C1 segment of cervical spinal cord (tissue), 14 donors: Measurements from ENCODE around the gene LMBR1.
"Not testable (repeated sequence)": the region's sequence is repeated elsewhere in the genome, so short reads cannot be mapped to it uniquely, and the experiment has no call there.

Experiments
- DNase-seq, 14 donors: peaks; one replicate each; lab custom pipeline; 2025; lab: John Stamatoyannopoulos, UW

Gene LMBR1

DNA sequence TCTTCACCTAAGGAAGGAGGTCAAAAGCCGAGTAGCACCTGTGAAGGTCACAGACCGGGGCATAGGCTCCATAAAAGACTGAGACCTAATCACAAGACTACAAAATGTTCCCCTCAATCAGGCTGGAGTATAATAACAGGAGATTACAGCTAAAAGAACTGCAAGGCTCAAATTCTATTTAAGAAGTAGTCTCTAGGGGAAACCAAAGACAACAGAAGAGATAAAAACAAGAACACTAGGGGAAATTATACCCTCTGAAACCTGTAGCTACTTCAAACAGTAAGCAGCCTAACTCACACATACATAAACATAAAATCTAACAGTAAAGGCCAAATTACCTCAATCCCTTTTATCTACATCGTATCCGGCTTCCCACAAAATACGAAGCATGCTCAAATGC lies 38.3 kb downstream of the LMBR1 start:
- no peak for DNase-seq

DNA sequence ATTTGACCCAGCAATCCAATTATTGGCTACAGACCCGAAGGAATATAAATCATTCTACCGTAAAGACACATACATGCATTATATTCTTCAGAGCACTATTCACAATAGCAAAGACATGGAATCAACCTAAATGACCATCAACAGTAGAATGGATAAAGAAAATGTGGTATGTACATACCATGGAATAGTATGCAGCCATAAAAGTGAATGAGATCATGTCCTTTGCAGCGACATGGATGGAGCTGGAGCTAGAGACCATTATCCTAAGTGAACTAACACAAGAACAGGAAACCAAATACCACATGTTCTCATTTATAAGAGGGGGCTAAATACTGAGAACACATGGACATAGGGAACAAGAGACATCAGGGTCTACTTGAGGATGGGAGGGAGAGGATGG lies 44.0 kb downstream of the LMBR1 start:
- DNase-seq = no peak

DNA sequence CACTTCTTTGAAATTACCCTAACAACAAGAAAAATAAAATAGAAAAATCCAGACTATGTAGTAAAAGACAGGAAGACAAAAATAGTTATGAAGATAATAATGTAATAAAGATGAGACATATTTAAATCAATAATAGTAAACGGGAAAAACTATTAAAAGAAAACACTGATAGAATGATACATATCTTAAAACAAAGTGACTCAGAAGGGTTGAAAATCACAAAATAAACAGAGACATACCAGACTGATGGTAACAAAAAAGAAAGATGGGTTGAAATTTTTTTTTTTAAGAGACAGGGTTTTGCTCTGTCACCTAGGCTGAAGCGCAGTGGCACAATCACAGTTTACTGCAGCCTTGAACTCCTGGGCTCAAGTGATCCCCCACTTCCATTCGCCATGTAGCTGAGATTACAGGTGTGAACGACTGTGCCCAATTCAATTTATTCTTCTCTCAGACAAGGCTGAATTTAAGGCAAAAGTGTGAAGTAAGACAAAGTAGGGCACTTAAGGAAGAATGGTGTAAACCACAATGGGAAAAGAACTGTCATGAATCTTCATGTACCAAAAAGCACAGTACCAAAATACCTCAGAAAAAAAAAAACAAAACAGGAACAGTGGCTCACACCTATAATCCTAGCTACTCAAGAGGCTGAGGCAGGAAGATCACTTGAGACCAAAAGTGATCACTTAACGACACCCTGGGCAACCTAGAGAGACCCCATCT lies 47.4 kb downstream of the LMBR1 start:
- DNase-seq = no peak

DNA sequence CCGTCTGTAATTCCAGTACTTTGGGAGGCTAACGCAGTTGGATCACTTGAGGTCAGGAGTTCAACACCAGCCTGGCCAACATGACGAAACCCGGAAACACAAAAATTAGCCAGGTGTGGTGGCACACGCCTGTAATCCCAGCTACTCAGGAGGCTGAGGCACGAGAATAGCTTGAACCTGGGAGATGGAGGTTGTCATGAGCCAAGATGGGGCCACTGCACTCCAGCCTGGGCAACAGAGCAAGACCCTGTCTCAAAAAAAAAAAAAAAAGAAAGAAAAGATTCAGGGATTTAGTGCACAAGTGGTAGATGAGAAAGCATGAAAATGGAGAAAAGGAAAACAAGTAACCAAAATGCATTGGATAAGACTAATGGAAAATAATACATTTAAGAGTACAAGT lies 49.4 kb downstream of the LMBR1 start:
- DNase-seq = not testable (repeated sequence)

DNA sequence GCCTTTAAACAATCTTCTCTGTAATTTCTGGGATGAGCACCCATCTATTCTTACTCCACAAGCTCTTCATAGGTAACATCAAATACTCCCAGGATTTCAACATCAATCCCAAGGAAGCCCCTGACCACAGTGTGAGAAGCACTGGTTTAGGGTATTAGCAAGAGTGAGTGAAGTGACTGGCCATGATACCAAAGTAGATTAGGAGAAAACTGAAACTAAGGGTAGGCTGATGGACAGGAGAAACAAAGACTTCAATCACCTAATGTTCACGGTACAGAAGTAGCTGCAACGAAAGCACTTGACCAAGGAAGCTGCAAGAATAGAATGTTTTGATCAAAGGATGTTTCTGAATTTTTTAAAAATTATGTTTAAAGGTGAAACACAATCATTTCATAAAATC lies 49.8 kb downstream of the LMBR1 start:
- no peak for DNase-seq

DNA sequence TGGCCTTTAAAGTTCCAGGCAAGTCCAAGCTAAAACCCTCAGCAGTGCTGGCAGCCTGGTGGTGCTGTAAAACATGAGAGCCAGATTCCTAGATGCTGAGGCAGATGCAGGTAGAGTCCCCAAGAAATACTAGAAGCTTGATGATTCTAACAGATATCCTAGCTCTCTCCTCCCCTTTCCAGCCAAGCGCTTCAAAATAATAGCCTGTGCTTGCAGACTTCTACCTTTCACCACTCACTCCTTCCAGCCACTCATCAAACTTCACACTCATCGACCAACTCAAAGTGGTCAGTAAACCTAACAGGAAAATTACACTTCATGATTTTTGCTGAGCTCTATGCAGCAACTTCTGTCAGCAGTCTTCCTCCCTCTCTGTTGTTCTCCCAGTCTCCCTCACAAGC lies 50.2 kb downstream of the LMBR1 start:
- no peak for DNase-seq

DNA sequence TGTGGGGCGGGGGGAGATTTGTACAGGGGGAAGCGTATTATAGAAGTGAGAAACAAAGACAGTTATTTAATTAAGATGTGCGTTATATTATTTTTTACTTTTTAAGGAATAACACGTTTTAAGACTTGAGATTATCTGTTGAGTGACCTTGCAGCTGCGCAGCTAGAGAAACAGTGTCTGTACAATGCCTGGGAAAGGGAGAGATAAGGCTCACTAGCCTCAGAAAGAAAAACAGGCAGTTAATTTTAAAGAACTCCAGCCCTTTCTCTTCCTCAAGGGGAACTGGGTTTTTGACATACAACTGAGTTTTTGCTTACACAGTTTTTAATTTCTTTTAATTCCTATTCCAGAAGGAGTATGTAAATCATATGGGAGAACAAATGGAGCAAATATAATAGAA lies 50.7 kb downstream of the LMBR1 start:
- no peak for DNase-seq

DNA sequence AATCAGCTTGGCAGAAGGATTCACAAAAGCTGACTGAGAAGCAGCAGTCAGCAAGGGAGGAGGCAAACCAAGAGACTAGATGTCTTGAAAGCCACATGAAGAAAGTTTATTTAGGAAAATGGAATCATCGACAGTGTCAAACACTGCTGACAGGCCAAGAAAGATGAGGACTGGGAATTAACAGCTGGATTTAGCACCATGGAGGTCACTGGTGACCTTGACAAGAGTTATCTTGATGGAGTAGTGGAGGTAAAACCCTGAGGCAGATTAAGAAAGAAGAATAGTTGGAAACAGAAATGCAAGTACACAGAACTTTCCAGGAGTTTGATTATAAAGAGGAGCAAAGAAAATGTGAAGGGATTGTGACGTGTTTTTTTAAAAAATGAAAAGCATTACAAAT lies 51.5 kb downstream of the LMBR1 start:
- DNase-seq = no peak

DNA sequence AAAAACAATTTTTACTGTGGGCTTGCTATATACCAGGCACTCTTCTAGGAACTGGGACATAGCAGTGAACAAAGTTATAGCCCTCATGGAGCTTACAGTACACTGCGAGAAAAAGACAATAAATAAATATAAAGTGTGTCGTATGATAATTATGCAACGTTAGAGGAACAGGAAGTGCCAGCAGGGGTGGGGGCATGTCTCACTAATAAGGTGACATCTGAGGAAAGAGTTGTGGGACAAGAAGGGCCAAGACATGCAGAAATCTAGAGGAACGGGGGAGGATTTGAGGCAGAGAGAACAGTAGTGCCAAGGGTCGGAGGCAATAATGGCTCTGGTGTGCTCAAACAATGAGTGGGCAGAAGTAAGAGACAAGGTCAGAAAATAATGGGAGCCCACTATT lies 52.8 kb downstream of the LMBR1 start:
- DNase-seq = no peak

DNA sequence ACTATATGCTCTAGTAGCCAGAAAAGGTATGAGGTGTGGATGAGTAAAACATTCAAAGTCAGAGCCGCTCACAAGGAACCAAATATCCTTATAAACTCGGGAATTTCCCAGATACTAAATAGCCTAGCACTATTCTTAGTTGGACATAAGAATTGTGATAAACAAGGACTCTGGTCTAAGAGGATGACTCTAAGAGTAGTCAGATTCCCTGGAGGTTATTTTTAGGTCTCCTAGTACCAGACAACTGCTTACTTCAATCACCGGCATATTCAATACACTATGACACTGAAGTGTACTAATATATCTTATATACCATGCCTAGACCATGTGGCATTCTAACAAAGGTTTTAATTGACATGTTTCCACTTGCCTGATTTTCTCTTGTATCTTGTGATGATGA lies 56.5 kb downstream of the LMBR1 start:
- DNase-seq = no peak

DNA sequence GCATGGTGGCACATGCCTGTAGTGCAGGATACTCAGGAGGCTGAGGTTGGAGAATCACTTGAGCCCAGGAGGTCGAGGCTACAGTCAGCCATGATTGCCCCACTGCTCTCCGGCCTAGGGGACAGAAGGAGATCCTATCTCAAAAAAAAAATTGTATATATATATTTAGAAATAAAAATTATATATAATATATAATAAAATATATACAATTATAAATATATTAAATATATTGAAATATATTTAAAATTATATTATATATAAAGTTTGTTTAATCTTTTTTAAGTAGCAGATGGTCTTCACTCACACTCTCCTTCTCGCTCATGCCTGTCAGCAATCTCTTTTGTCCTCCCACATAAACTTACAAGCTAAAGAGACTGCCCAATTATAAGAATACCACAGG lies 58.5 kb downstream of the LMBR1 start:
- DNase-seq = no peak

DNA sequence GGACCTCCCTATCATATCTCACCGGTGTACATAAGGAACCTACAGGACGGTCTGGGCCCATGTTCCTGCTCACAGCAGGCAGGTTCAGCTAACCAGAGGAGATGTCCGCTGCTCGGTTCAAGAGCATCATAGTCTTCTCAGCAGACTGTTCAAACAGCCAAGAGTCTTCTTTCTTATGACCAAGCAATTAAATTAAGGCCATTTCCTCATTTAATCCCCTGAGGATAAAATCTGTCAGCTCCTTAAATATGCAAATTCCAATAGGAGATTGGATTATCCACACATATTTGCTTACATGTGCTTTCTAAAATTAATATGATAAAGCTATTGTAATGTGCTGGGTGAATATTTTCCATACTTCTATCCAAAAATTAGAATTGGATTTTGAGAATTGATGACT lies 59.7 kb downstream of the LMBR1 start:
- DNase-seq = no peak

DNA sequence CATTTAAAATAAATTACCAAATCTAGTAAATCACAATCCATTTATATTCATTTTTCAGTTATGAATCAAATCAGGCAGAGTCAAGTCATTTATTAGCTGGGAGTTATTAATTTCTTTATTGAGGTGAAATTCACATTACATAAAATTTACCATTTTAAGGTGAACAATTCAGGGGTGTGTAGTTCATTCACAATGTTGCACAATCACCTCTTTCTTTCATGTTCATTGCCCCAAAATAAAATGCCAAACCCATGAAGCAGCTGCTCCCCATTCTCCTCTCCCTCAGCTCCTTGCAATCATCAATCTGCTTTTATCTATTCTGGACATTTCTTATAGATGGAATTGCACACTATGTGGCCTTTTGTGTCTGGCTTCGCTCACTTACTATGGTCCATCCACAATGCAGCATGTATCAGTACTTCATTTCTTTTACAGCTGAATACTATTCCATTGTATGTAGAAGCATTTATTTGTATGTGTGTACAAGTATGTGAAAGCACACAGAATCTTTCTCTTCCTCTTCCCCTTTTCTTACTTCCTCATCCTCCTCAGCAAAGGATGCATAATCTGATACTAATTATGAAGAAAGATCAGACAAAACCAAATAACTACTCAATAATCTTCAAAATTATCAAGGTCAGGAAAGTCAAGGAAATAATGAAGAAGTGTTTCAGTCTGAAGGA lies 60.6 kb downstream of the LMBR1 start:
- DNase-seq = no peak

DNA sequence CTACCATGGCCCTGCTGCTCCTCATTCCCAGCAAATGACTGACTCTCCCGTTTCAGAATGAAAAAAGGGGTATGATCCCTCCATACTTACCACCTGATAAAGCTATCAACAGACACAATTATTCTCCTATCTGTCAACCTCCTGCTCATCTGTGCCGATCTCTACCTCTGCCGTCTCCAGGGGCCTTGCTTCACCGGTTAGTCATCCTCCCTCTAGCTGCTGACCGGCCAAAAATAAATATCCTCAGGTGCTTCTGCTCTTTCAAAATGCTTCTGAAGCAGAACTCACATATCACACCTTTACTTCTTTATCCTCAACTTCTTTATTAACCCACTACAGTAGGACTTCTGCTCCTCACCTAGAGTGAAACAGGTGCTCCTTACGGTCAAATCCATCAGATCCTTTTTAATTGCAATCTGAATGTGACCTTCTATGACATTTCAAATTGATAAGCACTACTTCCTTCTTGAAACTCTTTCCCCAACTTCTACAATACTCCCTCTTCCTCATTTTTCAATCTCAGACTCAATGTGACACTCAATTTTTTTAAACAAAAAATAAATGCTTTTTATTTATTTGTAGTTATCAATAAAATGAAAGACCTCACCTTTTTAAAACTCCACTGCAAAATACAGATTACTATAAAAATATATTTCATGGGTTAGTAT lies 63.2 kb downstream of the LMBR1 start:
- no peak for DNase-seq

DNA sequence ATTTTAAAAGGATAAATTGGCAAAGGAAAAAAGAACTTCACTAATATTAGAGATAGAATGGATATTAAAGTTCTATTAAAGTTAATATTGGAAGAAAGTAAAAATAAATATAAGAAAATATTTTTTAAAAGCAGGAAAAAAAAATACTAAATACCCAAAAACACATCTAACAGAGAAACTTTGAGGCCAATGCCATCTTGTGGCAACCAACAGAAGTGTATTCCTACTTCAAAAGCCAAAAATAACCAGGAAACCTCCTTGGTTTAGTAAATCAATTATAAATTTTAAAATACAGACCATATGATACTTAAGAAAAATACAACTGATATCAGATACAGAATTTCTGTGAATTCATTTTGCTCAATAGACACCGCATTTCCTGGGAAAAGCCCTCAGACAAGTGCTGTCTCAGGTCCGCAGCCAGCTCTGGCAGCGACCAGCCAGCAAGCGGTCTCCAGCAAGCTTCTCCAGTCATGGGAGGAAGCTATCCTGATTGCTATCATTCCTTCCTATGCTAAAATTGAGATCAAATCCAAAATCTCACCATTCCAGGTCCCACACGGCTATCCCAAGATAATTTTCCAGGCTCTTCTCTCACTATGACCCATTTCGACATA lies 65.3 kb downstream of the LMBR1 start:
- DNase-seq = no peak

DNA sequence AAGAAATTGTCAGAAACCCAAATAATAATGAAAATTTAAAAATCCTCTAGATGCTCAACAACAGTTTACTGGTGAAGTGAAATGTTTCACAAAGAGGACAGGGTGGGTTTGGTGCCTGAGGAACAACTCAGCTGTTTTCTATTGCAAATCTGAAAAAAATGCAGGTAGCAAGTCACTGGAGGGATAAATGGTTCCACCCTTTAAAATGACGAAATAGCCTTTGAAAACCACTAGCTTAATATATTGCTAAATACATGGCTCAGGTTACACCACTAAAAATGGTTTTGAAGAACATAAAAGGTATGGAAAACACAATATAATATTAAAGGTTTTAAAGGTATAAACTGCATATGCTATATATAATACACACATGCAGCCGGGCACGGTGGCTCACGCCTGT lies 69.5 kb downstream of the LMBR1 start:
- no peak for DNase-seq

DNA sequence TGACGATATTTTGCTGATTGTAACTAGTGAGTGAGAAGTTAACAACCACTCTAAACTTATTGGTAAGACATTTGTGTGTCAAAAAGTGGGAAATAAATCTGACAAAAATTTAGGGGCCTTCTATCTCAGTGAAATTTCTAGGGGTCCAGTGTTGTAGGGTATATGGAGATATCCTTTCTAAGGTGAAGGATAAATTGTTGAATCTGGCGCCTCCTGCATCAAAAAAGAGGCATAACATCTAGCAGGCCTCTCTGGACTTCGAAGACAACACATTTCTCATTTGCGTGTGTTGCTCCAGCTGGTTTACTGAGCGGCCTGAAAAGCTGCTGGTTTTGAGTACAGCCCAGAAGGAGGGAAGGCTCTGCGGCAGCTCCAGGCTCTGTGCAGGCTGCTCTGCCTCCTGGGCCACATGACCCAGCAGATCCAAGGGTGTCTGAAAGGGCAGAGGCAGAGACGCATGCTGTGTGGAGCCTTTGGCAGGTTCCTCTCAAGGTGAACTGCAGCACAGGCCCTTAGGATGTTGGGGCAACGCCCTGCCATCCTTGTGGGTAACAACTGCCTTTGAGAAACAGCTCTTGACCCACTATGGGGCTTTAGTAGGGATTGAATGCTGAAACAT lies 72.4 kb downstream of the LMBR1 start:
- DNase-seq = no peak

DNA sequence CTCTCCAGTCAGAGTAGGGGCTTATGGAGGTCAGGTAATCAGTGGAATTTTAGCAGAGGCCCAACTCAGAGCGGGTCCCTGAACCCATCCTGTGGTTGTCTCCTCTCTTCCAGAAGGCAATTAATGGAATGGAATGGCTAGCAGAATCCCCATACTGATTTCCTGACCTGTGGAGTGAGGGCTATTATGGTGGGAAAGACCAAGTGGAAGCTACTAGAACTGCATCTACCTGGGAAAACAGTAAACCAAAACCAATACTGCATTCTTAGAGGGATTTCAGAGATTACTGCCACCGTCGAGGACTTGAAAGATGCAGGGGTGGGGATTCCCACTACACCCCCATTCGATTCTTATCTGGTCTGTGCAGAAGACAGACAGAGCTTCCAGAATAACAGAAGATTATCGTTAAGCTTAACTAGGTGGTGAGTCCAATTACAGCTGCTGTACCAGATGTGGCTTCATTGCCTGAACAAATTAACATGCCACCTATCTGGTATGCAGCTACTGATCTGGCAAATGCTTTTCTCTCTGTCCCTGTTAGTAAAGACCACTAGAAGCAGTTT lies 73.2 kb downstream of the LMBR1 start:
- DNase-seq = no peak

DNA sequence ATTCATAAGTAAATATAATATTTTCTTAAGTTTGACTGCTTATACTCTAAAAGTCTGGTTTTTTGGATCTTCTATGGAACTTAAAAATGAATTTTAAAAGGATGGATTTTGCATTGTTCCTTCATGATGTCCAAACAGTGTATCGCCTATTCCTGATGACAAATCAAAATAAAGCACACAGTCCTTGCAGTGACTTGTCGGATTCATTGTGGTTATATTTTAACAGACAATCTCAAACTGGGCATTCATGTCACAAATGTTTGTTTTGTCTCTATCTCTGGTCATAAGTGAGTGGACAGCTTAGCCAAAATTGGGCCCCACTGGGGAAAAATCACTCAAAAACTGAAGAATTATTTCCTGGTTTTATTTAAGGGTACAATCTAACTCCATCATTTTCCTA lies 74.8 kb downstream of the LMBR1 start:
- DNase-seq = no peak

DNA sequence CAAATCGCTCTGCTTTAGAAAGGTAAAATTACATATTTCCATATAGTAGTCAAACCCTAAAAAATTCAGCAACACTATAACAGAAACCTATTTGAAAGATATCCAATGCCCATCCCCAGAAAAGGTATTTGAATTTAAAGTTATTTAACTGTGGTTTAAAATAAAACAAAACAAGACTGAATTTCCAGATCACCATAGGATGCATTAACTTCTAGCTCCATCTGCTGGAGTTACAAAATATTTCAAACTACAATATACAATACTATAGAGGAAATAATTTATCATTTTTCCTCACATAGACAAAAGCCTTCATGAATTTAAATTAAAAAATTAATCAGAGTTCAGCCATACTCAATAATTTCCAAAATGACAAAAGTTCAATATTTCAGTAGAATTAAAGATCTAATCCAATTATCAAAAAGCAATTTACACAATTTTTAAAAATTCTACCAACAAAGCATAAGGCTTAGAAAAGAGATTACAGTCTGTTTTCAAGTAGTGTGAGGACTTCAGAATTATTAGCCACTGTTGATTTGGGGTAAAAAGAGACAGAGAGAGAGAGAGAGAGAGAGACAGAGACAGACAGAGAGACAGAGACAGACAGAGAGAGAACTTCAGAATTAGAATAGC lies 75.9 kb downstream of the LMBR1 start:
- DNase-seq = no peak

DNA sequence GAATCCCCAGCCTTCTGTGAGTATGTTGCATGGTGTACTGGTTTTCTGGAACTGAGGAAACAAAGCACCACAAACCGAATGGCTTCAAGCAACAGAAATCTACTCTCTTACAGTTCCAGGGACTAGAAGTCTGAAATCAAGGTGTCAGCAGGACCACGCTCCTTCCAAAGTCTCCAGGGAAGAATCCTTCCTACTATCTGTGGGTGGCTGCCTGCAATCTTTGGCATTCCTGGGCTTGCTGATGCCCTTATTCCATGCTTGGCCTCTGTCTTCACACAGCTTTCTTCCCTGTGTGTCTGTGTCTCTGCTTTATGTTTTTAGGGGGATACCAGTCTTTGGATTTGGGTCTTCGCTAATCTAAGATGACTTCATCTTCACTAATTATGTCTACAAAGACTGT lies 81.3 kb downstream of the LMBR1 start:
- DNase-seq = no peak
